Hepatocyte (in vitro differentiated cells): ENCODE measurements around the gene MEF2A. TPM values are rescaled to one million over a fixed set of nuclear protein-coding genes. Genes with fewer than 3 reads are reported as not detected.
A peak's percentile ranks its signal among the peaks of the same experiment; 100 is the strongest.

Experiments
- DNase-seq: peaks from one replicate; pipeline ENCODE4 v3.0.0-alpha.2; 2016; ENCODE audit warnings: low spot score
- H2AFZ ChIP-seq: fragments of 200-600 bp; sonication (generic); 2 replicates; pipeline ENCODE4 v1.6.0; 2016; ENCODE audit warnings: antibody characterized with exemption, mild to moderate bottlenecking
- H3K27ac ChIP-seq: fragments of 200-600 bp; sonication (generic); 2 replicates; pipeline ENCODE4 v1.5.1; 2016; ENCODE audit warnings: mild to moderate bottlenecking
- H3K27me3 ChIP-seq: fragments of 200-600 bp; sonication (generic); 2 replicates; pipeline ENCODE4 v1.6.1; 2016
- H3K36me3 ChIP-seq: fragments of 200-600 bp; sonication (generic); replicated peaks from 2 replicates; pipeline ENCODE4 v1.5.1; 2016; ENCODE audit warnings: low read depth; ENCODE audit not compliant: insufficient read depth
- H3K4me1 ChIP-seq: fragments of 200-600 bp; sonication (generic); 2 replicates; pipeline ENCODE4 v1.5.1; 2016; ENCODE audit warnings: mild to moderate bottlenecking, moderate library complexity; ENCODE audit not compliant: insufficient read depth
- H3K4me2 ChIP-seq: fragments of 200-600 bp; sonication (generic); 2 replicates; pipeline ENCODE4 v1.6.0; 2016
- H3K4me3 ChIP-seq: fragments of 200-600 bp; sonication (generic); 2 replicates; pipeline ENCODE4 v1.5.1; 2016; ENCODE audit warnings: mild to moderate bottlenecking
- H3K79me2 ChIP-seq: fragments of 200-600 bp; sonication (generic); 2 replicates; pipeline ENCODE4 v1.6.0; 2017; ENCODE audit warnings: mild to moderate bottlenecking
- H3K9me2 ChIP-seq: fragments of 200-600 bp; sonication (generic); replicated peaks from 2 replicates; pipeline ENCODE4 v1.6.0; 2017; ENCODE audit warnings: mild to moderate bottlenecking; ENCODE audit not compliant: insufficient read depth
- H3K9me3 ChIP-seq: fragments of 200-600 bp; sonication (generic); 2 replicates; pipeline ENCODE4 v1.5.1; 2016; ENCODE audit warnings: low read depth, mild to moderate bottlenecking
- H4K20me1 ChIP-seq: fragments of 200-600 bp; sonication (generic); 2 replicates; pipeline ENCODE4 v1.6.0; 2016; ENCODE audit warnings: mild to moderate bottlenecking; ENCODE audit not compliant: insufficient read depth, poor library complexity, severe bottlenecking
- EZH2 ChIP-seq: fragments of 200-600 bp; sonication (generic); IDR thresholded peaks from 2 replicates; pipeline ENCODE4 v1.6.1; 2016; ENCODE audit warnings: antibody characterized with exemption, mild to moderate bottlenecking, borderline replicate concordance
- EZH2phosphoT487 ChIP-seq: fragments of 200-600 bp; sonication (generic); IDR thresholded peaks from one replicate; pipeline ENCODE4 v1.6.1; 2018; ENCODE audit warnings: antibody characterized with exemption, mild to moderate bottlenecking, low read depth, moderate library complexity; ENCODE audit not compliant: unreplicated experiment, severe bottlenecking
- WGBS: methylation state at CpG from one replicate; pipeline ENCODE4 v1.1.6; 2016; ENCODE audit warnings: low lambda C conversion rate; ENCODE audit errors: missing lambda C conversion rate; 5-methylcytosine and 5-hydroxymethylcytosine counted together
- polyA plus RNA-seq: library from polyadenylated mRNA; unstranded; fragments of >200 nt; fragmentation: Nextera tagmentation; extraction: Ambion mirVana; gene quantifications from 2 replicates; pipeline ENCODE4 v1.2.1, GENCODE V29; 2016
- total RNA-seq: library from RNA; depleted of rRNA; stranded (reverse); fragments of >200 nt; gene quantifications from 2 replicates; pipeline ENCODE4 v1.2.3, GENCODE V29; 2014
- TF ChIP-seq, protein P1 (sequence below): fragments of 200-600 bp; sonication (generic); IDR thresholded peaks from 2 replicates; pipeline ENCODE4 v1.5.1; 2016; ENCODE audit warnings: antibody characterized with exemption, mild to moderate bottlenecking; ENCODE audit not compliant: poor library complexity

Gene MEF2A
- total and polyA plus RNA-seq, 2 experiments from 2014 or later: 20.4 to 56.7 TPM

GRCh38 chr15:99727330-99727729 lies 161.5 kb downstream of the MEF2A start:
- DNase-seq: no peak
- TF ChIP-seq EZH2 (no peak), EZH2phosphoT487 (no peak)
- TF ChIP-seq, protein P1, sequence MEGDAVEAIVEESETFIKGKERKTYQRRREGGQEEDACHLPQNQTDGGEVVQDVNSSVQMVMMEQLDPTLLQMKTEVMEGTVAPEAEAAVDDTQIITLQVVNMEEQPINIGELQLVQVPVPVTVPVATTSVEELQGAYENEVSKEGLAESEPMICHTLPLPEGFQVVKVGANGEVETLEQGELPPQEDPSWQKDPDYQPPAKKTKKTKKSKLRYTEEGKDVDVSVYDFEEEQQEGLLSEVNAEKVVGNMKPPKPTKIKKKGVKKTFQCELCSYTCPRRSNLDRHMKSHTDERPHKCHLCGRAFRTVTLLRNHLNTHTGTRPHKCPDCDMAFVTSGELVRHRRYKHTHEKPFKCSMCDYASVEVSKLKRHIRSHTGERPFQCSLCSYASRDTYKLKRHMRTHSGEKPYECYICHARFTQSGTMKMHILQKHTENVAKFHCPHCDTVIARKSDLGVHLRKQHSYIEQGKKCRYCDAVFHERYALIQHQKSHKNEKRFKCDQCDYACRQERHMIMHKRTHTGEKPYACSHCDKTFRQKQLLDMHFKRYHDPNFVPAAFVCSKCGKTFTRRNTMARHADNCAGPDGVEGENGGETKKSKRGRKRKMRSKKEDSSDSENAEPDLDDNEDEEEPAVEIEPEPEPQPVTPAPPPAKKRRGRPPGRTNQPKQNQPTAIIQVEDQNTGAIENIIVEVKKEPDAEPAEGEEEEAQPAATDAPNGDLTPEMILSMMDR: no peak
- Histone ChIP-seq H2AFZ (no peak overlapping the region), H3K27me3 (no peaks in the 10 kb centered on the region), H3K9me3 (no peaks in the 10 kb centered on the region), H3K9me2 (no peaks in the 10 kb centered on the region), H3K4me3 (no peak overlapping the region), H3K4me1 (peaks cover 15% of the 10 kb centered on the region), H4K20me1 (no peaks in the 10 kb centered on the region), H3K79me2 (peaks cover 10% of the 10 kb centered on the region), H3K36me3 (no peaks in the 10 kb centered on the region), H3K27ac (no peak overlapping the region), H3K4me2 (no peak overlapping the region)
- WGBS: 90% methylated on average over 1 of the region's 1 CpG

- WGBS: 76% methylated on average over 7 of the region's 7 CpGs
- no peaks in the 10 kb centered on the region for H3K9me2 ChIP-seq
- no peaks in the 10 kb centered on the region for H3K36me3 ChIP-seq
Observed at GRCh38 chr15:99727733-99728132, 161.9 kb downstream of the MEF2A start.

DNA sequence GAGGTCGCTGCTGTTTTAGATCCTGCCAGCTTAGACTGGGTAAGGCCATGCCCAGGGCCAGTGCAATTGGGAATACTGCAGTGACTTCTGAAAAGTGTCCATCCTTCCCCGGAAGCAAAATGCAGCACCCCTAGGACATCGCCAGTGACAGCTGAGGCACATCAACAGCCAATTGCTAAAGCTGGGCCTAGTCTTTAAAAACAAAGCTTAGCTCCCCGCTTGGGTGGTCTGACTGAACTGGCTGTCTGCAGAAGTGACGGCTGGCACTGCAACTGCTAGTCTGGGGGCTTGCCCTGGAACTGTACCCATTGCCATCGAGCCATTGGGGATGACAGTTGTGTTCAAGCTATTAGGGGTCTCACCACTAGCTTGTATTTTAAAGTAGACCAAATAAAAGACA lies 163.1 kb downstream of the MEF2A start:
- no peaks in the 10 kb centered on the region for H3K9me3 ChIP-seq
- no peak overlapping the region for H3K4me2 ChIP-seq
- no peak overlapping the region for H3K4me3 ChIP-seq
- no peak for DNase-seq
- H3K36me3 ChIP-seq: no peaks in the 10 kb centered on the region
- whole genome bisulfite sequencing: 89% methylated on average over 6 of the region's 6 CpGs
- peaks cover 11% of the 10 kb centered on the region for H3K79me2 ChIP-seq
- peaks cover 15% of the 10 kb centered on the region for H3K4me1 ChIP-seq
- H2AFZ ChIP-seq: no peak overlapping the region
- H4K20me1 ChIP-seq: no peaks in the 10 kb centered on the region
- TF ChIP-seq EZH2 (no peak), EZH2phosphoT487 (no peak)
- TF ChIP-seq, protein P1: no peak
- no peaks in the 10 kb centered on the region for H3K27me3 ChIP-seq
- H3K27ac ChIP-seq: no peak overlapping the region
- no peaks in the 10 kb centered on the region for H3K9me2 ChIP-seq

More at GRCh38 chr15:99727733-99728132, 161.9 kb downstream of the MEF2A start:
- TF ChIP-seq EZH2 (no peak), EZH2phosphoT487 (no peak)
- TF ChIP-seq, protein P1: no peak
- H4K20me1 ChIP-seq: no peaks in the 10 kb centered on the region
- peaks cover 15% of the 10 kb centered on the region for H3K4me1 ChIP-seq
- no peak overlapping the region for H3K27ac ChIP-seq
- no peak for DNase-seq
- peaks cover 10% of the 10 kb centered on the region for H3K79me2 ChIP-seq
- H3K4me2 ChIP-seq: no peak overlapping the region
- no peak overlapping the region for H2AFZ ChIP-seq
- no peaks in the 10 kb centered on the region for H3K9me3 ChIP-seq
- H3K4me3 ChIP-seq: no peak overlapping the region
- H3K27me3 ChIP-seq: no peaks in the 10 kb centered on the region

DNA sequence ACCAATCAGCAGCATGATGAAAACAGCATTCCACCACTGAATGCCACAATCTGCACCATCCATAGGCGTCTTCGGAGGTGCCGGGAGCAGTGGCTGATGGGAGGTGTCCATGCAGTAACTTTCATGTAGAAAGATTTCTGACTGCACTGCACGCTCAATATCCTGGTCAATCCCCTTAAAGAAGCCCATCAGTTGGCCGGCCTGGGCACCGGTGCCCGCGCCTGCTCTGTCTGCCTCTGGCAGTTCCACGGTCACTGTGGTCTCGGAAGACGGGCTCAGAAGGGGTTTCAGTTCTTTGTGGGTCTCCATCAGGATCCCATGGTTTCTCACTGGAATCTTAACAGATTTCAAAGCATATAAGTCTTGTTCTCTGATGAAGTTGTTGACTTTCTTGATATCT lies 163.5 kb downstream of the MEF2A start:
- no peaks in the 10 kb centered on the region for H4K20me1 ChIP-seq
- H3K4me2 ChIP-seq: peak overlapping the region; percentile 99
- H3K36me3 ChIP-seq: no peaks in the 10 kb centered on the region
- no peak overlapping the region for H3K27ac ChIP-seq
- H3K9me2 ChIP-seq: no peaks in the 10 kb centered on the region
- DNase-seq: no peak
- WGBS: 98% methylated on average over 11 of the region's 11 CpGs
- H2AFZ ChIP-seq: no peak overlapping the region
- H3K9me3 ChIP-seq: no peaks in the 10 kb centered on the region
- H3K4me1 ChIP-seq: peaks cover 15% of the 10 kb centered on the region
- H3K79me2 ChIP-seq: peaks cover 11% of the 10 kb centered on the region
- H3K27me3 ChIP-seq: no peaks in the 10 kb centered on the region
- TF ChIP-seq, protein P1: no peak
- TF ChIP-seq EZH2 (no peak), EZH2phosphoT487 (no peak)
- no peak overlapping the region for H3K4me3 ChIP-seq
